ENCODE data around the gene KRTAP22-2.

Gene KRTAP22-2

DNA sequence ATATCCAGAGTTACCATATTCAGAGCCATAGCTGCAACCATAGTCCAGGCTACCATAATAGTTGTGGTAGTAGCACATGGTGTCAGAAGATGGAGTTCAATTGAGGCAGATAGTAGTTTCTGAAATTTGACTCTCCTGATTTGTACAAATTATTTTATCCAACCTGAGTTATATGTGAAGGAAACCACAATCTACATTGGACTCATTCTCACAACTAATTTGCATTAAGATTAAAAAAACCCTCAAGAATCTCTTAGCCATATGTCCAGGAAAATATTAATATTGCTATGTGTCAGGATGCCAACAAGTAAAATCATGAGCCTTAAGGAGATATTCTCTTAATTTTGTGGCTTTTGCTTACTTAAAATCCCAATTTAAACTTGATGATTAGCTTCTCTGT, at the start of gene KRTAP22-2:
KRTAP22-2 (minus strand) TSS at position 101 of the 400 bp plus-strand sequence.
- no peak for DNase-seq (ENCODE audit: low read depth)
- no peak within 1 kb of the TSS for H3K4me3 ChIP-seq (ENCODE audit: low read depth, low read length)

GRCh38 chr21:30638686-30639085, 48.5 kb upstream of the KRTAP22-2 start:
- H3K4me3 ChIP-seq (ENCODE audit: low read depth, low read length): no peak overlapping the region
- DNase-seq (ENCODE audit: low read depth): no peak

DNA sequence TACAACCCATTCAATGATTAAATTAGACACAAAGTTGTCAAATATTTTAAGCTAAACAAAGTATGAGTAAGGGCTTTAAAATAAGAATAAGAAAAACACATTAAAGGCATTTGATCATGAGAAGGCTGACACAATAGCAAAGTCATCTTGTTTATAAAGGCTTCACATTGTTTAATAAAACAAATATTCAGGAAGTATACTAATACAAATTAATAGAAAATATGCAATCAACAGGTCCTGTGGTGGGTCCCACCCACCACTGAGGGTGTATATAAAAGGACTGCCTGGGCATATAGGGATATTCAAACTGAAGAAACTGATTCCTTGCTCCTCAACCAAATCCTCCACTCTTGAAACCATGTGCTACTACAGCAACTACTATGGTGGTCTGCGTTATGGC, 44.7 kb upstream of the KRTAP22-2 start, which contains the start of gene KRTAP20-2:
KRTAP20-2 (plus strand) TSS at position 301 of the 400 bp plus-strand sequence; CDS start at position 359, 58 bp downstream.
- no peak for DNase-seq (ENCODE audit: low read depth)
- H3K4me3 ChIP-seq (ENCODE audit: low read depth, low read length): no peak within 1 kb of the TSS

GRCh38 chr21:30629200-30629599, 39.0 kb upstream of the KRTAP22-2 start:
- H3K4me3 ChIP-seq (ENCODE audit: low read depth, low read length): no peak overlapping the region
- DNase-seq (ENCODE audit: low read depth): no peak

DNA sequence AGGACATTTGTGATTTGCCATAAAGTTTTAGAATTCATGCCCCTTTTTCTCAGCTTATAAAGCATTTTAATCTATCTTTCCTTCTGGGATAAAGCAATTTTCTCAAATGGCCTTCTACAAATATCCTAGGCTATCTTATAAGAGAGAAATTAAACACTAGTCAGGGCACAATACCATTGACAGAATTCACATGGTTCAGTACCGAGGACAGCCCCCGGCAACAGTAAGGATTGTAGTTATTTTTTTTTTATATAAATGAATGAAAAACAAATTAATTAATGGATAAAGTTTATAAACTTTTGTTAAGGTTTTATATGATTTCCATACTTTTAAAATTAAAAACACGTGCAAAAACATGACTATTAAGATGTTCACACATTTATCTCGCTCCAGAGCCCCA, 37.9 kb upstream of the KRTAP22-2 start:
- no peak for DNase-seq (ENCODE audit: low read depth)
- H3K4me3 ChIP-seq (ENCODE audit: low read depth, low read length): no peak overlapping the region

GRCh38 chr21:30625449-30626165, 35.4 kb upstream of the KRTAP22-2 start:
- H3K4me3 ChIP-seq (ENCODE audit: low read depth, low read length): no peak overlapping the region
- no peak for DNase-seq (ENCODE audit: low read depth)

- no peak for DNase-seq (ENCODE audit: low read depth)
- no peak overlapping the region for H3K4me3 ChIP-seq (ENCODE audit: low read depth, low read length)
Observed at GRCh38 chr21:30623362-30623761, 33.2 kb upstream of the KRTAP22-2 start.

GRCh38 chr21:30620522-30620921, 30.3 kb upstream of the KRTAP22-2 start, which contains the start of gene KRTAP20-4:
TSS of gene KRTAP20-4 (plus strand) at chr21:30620627.
- no peak for DNase-seq (ENCODE audit: low read depth)
- H3K4me3 ChIP-seq (ENCODE audit: low read depth, low read length): no peak within 1 kb of the TSS

- no peak overlapping the region for H3K4me3 ChIP-seq (ENCODE audit: low read depth, low read length)
- no peak for DNase-seq (ENCODE audit: low read depth)
Observed at GRCh38 chr21:30620080-30620479, 29.9 kb upstream of the KRTAP22-2 start.

DNA sequence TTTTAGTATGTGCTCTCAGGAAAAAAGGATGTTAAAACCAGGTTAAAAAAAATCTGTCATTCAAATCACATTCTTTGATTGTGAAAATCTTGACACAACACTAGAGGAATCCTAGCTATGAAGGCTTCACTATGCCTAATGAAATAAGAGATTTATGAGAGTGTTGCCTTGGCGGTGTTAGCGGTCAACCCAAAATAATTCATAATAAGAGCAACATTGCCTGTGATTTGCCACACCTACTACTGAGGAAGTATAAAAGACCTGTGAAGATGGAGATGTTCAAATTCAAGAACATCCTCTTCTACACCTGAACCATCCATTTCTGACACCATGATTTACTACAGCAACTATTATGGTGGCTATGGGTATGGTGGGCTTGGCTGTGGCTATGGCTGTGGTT, 25.9 kb upstream of the KRTAP22-2 start, which contains the start of gene KRTAP20-1:
KRTAP20-1 (plus strand) TSS at position 301 of the 400 bp plus-strand sequence; CDS start at position 331, 30 bp downstream.
- no peak for DNase-seq (ENCODE audit: low read depth)
- H3K4me3 ChIP-seq (ENCODE audit: low read depth, low read length): no peak within 1 kb of the TSS

- H3K4me3 ChIP-seq (ENCODE audit: low read depth, low read length): no peak overlapping the region
- DNase-seq (ENCODE audit: low read depth): no peak
Observed at GRCh38 chr21:30615199-30615598, 25.0 kb upstream of the KRTAP22-2 start.

DNA sequence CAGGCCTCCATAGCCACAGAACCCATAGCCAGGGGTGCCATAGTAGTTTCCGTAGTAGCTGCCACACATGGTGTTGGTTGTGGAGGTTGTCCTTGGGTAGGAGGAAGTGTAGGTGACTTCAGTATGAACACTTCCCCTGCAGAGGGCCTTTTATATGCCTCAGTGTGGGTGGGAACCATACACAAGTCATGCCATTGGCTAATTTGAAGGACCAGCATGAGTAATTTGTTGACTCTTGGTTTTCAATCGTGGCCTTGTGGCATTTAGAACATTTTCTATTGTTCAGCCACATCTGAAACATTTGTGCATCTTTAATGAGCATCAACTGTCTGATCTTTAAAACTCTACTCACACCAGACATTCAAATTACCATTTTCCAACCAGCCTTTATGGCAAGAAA, 23.6 kb upstream of the KRTAP22-2 start, which contains the start of gene KRTAP6-1:
KRTAP6-1 (minus strand) TSS at position 95 of the 400 bp plus-strand sequence; CDS start at position 69, 26 bp downstream.
- no peak for DNase-seq (ENCODE audit: low read depth)
- no peak within 1 kb of the TSS for H3K4me3 ChIP-seq (ENCODE audit: low read depth, low read length)

- no peak for DNase-seq (ENCODE audit: low read depth)
Observed at GRCh38 chr21:30612132-30612531, 21.9 kb upstream of the KRTAP22-2 start.

DNA sequence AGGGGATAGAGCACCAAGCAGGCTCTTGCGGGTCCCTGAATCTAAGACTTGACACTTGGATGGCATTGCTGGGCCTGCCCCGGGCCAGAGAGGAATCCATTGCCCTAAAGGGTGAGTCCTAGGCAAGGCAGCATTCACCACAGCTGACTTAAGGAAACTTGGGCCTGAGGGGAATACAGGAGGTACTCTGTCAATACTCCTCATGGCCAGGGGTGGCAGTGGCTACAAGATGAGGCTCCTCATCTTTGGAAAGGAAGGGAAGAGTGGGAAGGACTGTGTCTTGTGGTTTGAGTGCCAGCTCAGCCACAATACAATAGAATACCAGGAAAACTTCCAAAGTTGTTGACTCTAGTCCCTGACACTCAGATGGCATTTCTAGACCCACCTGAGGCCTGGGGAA, 15.8 kb upstream of the KRTAP22-2 start:
- H3K4me3 ChIP-seq (ENCODE audit: low read depth, low read length): no peak overlapping the region
- DNase-seq (ENCODE audit: low read depth): no peak

More at GRCh38 chr21:30612132-30612531, 21.9 kb upstream of the KRTAP22-2 start:
- no peak overlapping the region for H3K4me3 ChIP-seq (ENCODE audit: low read depth, low read length)

DNA sequence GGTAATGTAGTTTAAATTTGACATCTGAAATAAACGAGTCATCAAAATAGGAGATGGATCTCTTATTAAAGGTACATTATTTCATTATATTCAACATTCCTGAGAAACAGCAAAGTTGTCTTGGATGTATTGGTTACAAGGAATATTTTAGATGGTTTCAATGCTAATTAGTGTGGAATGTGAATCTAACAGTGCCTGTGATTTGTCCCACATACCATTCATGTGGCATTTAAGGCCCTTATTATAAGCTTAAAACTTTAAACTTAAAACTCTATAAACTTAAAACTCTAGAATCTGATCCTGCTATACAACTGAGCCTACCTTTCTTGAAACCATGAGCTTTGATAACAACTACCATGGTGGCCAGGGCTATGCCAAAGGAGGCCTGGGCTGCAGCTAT, 10.6 kb upstream of the KRTAP22-2 start, which contains the start of gene KRTAP22-1:
KRTAP22-1 (plus strand) TSS at position 301 of the 400 bp plus-strand sequence.
- no peak for DNase-seq (ENCODE audit: low read depth)

GRCh38 chr21:30598802-30599201, 8.6 kb upstream of the KRTAP22-2 start, which contains the start of gene KRTAP6-2:
TSS of gene KRTAP6-2 (minus strand) at chr21:30598902. CDS start at chr21:30598874, 28 bp downstream.
- H3K4me3 ChIP-seq (ENCODE audit: low read depth, low read length): no peak within 1 kb of the TSS
- DNase-seq (ENCODE audit: low read depth): no peak

More for the DNA sequence above, 10.6 kb upstream of the KRTAP22-2 start, which contains the start of gene KRTAP22-1:
- H3K4me3 ChIP-seq (ENCODE audit: low read depth, low read length): no peak within 1 kb of the TSS

- H3K4me3 ChIP-seq (ENCODE audit: low read depth, low read length): no peak within 1 kb of the TSS
- no peak for DNase-seq (ENCODE audit: low read depth)
Observed at GRCh38 chr21:30592140-30592539, 1.9 kb upstream of the KRTAP22-2 start, which contains the start of gene KRTAP6-3. TSS of gene KRTAP6-3 (plus strand) at chr21:30592440. CDS start at chr21:30592446, 6 bp downstream.

GRCh38 chr21:30582870-30583269, 7.3 kb downstream of the KRTAP22-2 start:
- no peak overlapping the region for H3K4me3 ChIP-seq (ENCODE audit: low read depth, low read length)
- DNase-seq (ENCODE audit: low read depth): no peak

- H3K4me3 ChIP-seq (ENCODE audit: low read depth, low read length): no peak overlapping the region
- no peak for DNase-seq (ENCODE audit: low read depth)
Observed at GRCh38 chr21:30580132-30580531, 10.1 kb downstream of the KRTAP22-2 start.

DNA sequence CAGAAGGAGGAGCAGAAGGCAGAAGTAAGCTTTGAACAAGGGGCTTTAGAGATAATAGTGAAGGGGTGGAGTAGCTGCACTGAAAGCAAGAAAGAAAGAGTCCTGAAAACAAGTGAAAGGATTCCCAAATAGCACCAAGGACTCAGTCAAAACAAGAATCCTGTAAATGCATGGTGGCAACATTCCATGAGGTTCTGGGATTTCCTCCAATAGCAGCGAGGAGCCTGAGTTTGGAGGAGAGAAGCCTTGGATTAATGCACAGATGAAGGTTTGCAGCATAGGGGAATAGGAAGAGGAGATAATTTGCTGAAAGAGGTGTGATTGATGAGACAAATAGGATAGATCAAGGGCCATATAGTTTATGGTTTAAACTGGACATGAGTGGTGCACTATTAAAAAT, 10.9 kb downstream of the KRTAP22-2 start:
- H3K4me3 ChIP-seq (ENCODE audit: low read depth, low read length): no peak overlapping the region
- DNase-seq (ENCODE audit: low read depth): no peak

DNA sequence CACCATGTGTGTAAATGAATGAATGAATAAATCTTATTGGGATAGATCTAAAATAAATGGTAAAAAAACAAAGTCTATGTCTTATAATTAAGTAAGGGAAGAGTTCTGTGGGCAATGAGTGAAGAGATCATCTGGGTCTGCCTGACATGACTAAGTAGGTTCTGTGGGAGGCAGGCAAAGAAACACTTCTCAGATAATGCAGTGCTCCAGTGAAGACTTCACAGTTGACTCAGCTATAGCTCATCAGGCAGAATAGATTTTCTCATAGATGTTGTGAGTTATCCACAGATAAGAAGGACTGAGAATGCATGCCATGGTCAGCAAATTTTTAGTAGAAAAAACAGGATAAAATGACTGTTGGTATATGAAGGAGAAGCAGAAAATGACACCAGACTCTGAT, 12.4 kb downstream of the KRTAP22-2 start:
- DNase-seq (ENCODE audit: low read depth): no peak
- no peak overlapping the region for H3K4me3 ChIP-seq (ENCODE audit: low read depth, low read length)
